ENCODE results near the gene NDRG2.
"Not testable (repeated sequence)": the region's sequence is repeated elsewhere in the genome, so short reads cannot be mapped to it uniquely, and the experiment has no call there.

The NDRG2 gene

GRCh38 chr14:21055432-21056117 lies 30.7 kb upstream of the NDRG2 start:
- no peak for DNase-seq (ENCODE audit: low read depth)

GRCh38 chr14:21054768-21055145 lies 29.9 kb upstream of the NDRG2 start:
- no peak for DNase-seq (ENCODE audit: low read depth)

- no peak for DNase-seq (ENCODE audit: low read depth)
These were observed 29.4 kb upstream of the NDRG2 start for GRCh38 chr14:21054123-21054767.

- no peak for DNase-seq (ENCODE audit: low read depth)
These were observed 28.6 kb upstream of the NDRG2 start for GRCh38 chr14:21053184-21054122.

GRCh38 chr14:21050597-21050996 lies 25.7 kb upstream of the NDRG2 start:
- DNase-seq (ENCODE audit: low read depth), result no peak

- DNase-seq (ENCODE audit: low read depth), result no peak
These were observed 24.4 kb upstream of the NDRG2 start for GRCh38 chr14:21049271-21049673.

- no peak for DNase-seq (ENCODE audit: low read depth)
These were observed 23.8 kb upstream of the NDRG2 start for GRCh38 chr14:21048638-21049037.

GRCh38 chr14:21047378-21047781 lies 22.5 kb upstream of the NDRG2 start:
- DNase-seq (ENCODE audit: low read depth), result no peak

- no peak for DNase-seq (ENCODE audit: low read depth)
These were observed 19.2 kb upstream of the NDRG2 start for GRCh38 chr14:21043974-21044618.

GRCh38 chr14:21043387-21043973 lies 18.6 kb upstream of the NDRG2 start:
- DNase-seq (ENCODE audit: low read depth), result no peak

- DNase-seq (ENCODE audit: low read depth), result no peak
These were observed 18.1 kb upstream of the NDRG2 start for GRCh38 chr14:21042918-21043317.

GRCh38 chr14:21041676-21042433 lies 17.0 kb upstream of the NDRG2 start, which contains the start of gene RNASE7:
Gene RNASE7, plus strand, starts transcription at chr14:21042362. Its CDS starts 631 bp downstream, at chr14:21042993.
- DNase-seq (ENCODE audit: low read depth), result no peak

- DNase-seq (ENCODE audit: low read depth), result not testable (repeated sequence)
These were observed 16.1 kb upstream of the NDRG2 start for GRCh38 chr14:21040941-21041340.

- DNase-seq (ENCODE audit: low read depth), result no peak
These were observed 15.6 kb upstream of the NDRG2 start for GRCh38 chr14:21040370-21040925.

GRCh38 chr14:21039585-21040369 lies 14.9 kb upstream of the NDRG2 start:
- no peak for DNase-seq (ENCODE audit: low read depth)

GRCh38 chr14:21038441-21039422 lies 13.9 kb upstream of the NDRG2 start:
- no peak for DNase-seq (ENCODE audit: low read depth)

GRCh38 chr14:21037156-21037555 lies 12.3 kb upstream of the NDRG2 start:
- DNase-seq (ENCODE audit: low read depth), result no peak

- no peak for DNase-seq (ENCODE audit: low read depth)
These were observed 11.9 kb upstream of the NDRG2 start for GRCh38 chr14:21036751-21037150.

GRCh38 chr14:21034707-21035106 lies 9.8 kb upstream of the NDRG2 start, which contains the start of gene RNASE13:
Gene RNASE13, minus strand, starts transcription at chr14:21034807. Its CDS starts 519 bp downstream, at chr14:21034288.
- DNase-seq (ENCODE audit: low read depth), result no peak

Measured in stimulated activated CD8-positive, alpha-beta memory T cell treated with anti-CD3 and anti-CD28 coated beads, Interleukin-7, amount 100 ng/mL, for 24 hours (primary cell).